ENCODE measurements around the gene CDC42EP1.

- TF ChIP-seq CTCF (IDR thresholded peaks at IDR 0.05): no peak
- no peak for TF ChIP-seq POLR2AphosphoS5 (IDR thresholded peaks at IDR 0.05; ENCODE audit: low read depth, low read length)
Measured at GRCh38 chr22:37525746-37526350, 34.4 kb upstream of the CDC42EP1 start.
